KMS-11 (cell line): ENCODE results near the gene S100PBP.

Experiments
- H2AFZ ChIP-seq: fragments of 200-600 bp; sonication (generic); 2 replicates; pipeline ENCODE4 v1.6.1; 2016; ENCODE audit warnings: antibody characterized with exemption, mixed run types, low read depth
- H3K27ac ChIP-seq: fragments of 200-600 bp; sonication (generic); 2 replicates; pipeline ENCODE4 v1.6.1; 2016; ENCODE audit warnings: mild to moderate bottlenecking, mixed run types
- H3K27me3 ChIP-seq: fragments of 200-600 bp; sonication (generic); 2 replicates; pipeline ENCODE4 v1.6.1; 2017; ENCODE audit warnings: mild to moderate bottlenecking, low read depth, mixed run types, moderate library complexity; ENCODE audit not compliant: insufficient read depth
- H3K36me3 ChIP-seq: fragments of 200-600 bp; sonication (generic); 2 replicates; pipeline ENCODE4 v1.6.1; 2017; ENCODE audit warnings: mild to moderate bottlenecking, mixed run types; ENCODE audit not compliant: insufficient read depth
- H3K4me1 ChIP-seq: fragments of 200-600 bp; sonication (generic); 2 replicates; pipeline ENCODE4 v1.6.1; 2016; ENCODE audit warnings: mild to moderate bottlenecking, low read depth, mixed run types; ENCODE audit not compliant: poor library complexity, severe bottlenecking
- H3K4me2 ChIP-seq: fragments of 200-600 bp; sonication (generic); 2 replicates; pipeline ENCODE4 v1.7.0; 2016; ENCODE audit warnings: mild to moderate bottlenecking, mixed run types
- H3K4me3 ChIP-seq: fragments of 200-600 bp; sonication (generic); IDR thresholded peaks from 2 replicates; pipeline ENCODE4 v1.6.1; 2017; ENCODE audit warnings: low read depth, low read length, mixed read lengths; ENCODE audit not compliant: insufficient read depth
- H3K79me2 ChIP-seq: fragments of 200-600 bp; sonication (generic); 2 replicates; pipeline ENCODE4 v1.6.1; 2016; ENCODE audit warnings: low read depth, mixed run types; ENCODE audit not compliant: insufficient read depth
- H3K9ac ChIP-seq: fragments of 200-600 bp; sonication (generic); 2 replicates; pipeline ENCODE4 v1.6.1; 2016; ENCODE audit warnings: mild to moderate bottlenecking, mixed run types
- H4K20me1 ChIP-seq: fragments of 200-600 bp; sonication (generic); 2 replicates; pipeline ENCODE4 v1.6.1; 2016; ENCODE audit warnings: mild to moderate bottlenecking, mixed run types; ENCODE audit not compliant: insufficient read depth
- TF ChIP-seq, protein P1 (sequence below): fragments of 200-600 bp; sonication (generic); conservative IDR thresholded peaks from 2 replicates; pipeline ENCODE4 v1.6.1; 2017; ENCODE audit warnings: low read depth, mild to moderate bottlenecking, antibody characterized with exemption, low read length, moderate library complexity, mixed read lengths

Gene S100PBP

DNA sequence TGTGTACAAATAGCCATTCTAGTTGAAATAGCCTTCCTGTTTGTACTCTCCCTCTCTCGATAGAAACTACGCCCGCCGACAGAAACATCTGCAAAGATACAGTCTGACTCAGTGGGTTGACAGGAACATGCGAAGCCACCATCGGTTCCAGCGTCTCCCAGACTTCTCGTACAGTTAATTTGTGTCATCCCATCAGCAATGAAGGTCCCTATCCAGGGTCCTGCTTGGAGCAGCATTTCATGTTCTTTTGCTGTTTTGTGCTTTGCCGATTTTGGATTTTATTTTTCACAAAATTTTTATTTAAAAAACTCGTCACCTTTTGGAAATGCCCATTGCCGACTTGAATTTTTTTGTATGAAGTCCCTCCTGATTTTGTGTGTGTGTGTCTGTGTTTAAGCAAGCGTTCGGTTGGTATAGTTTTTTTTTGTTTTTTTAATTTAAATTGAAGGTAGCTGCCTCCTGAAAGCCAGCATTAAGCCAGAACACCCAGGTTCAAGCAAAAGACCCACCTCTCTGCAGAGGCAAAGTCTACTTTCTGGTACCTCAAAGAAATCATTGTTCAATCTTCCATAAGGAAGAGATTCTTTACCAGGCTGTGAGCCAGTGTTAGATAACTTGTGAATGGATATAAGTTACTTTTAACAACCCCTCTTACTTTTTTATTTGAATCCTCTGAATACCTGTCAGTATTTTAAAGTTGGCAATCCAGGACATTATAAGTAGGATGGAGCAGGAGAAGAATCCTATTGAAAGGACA lies 38.6 kb downstream of the S100PBP start:
- H3K36me3 ChIP-seq = no peaks in the 10 kb centered on the region

GRCh38 chr1:32858136-32858535 lies 40.7 kb downstream of the S100PBP start:
- Histone ChIP-seq H3K4me1 (no peaks in the 10 kb centered on the region), H3K9ac (no peak overlapping the region), H3K4me2 (no peak overlapping the region), H3K27ac (no peak overlapping the region), H4K20me1 (no peaks in the 10 kb centered on the region), H3K27me3 (no peaks in the 10 kb centered on the region), H3K79me2 (no peaks in the 10 kb centered on the region), H2AFZ (no peak overlapping the region), H3K4me3 (no peak overlapping the region), H3K36me3 (no peaks in the 10 kb centered on the region)
- TF ChIP-seq, protein P1, sequence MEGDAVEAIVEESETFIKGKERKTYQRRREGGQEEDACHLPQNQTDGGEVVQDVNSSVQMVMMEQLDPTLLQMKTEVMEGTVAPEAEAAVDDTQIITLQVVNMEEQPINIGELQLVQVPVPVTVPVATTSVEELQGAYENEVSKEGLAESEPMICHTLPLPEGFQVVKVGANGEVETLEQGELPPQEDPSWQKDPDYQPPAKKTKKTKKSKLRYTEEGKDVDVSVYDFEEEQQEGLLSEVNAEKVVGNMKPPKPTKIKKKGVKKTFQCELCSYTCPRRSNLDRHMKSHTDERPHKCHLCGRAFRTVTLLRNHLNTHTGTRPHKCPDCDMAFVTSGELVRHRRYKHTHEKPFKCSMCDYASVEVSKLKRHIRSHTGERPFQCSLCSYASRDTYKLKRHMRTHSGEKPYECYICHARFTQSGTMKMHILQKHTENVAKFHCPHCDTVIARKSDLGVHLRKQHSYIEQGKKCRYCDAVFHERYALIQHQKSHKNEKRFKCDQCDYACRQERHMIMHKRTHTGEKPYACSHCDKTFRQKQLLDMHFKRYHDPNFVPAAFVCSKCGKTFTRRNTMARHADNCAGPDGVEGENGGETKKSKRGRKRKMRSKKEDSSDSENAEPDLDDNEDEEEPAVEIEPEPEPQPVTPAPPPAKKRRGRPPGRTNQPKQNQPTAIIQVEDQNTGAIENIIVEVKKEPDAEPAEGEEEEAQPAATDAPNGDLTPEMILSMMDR = no peak

More for the DNA sequence above, 38.6 kb downstream of the S100PBP start:
- no peak overlapping the region for H3K27ac ChIP-seq
- no peak overlapping the region for H3K4me2 ChIP-seq
- no peaks in the 10 kb centered on the region for H3K4me1 ChIP-seq
- TF ChIP-seq, protein P1 = no peak
- H4K20me1 ChIP-seq = no peaks in the 10 kb centered on the region
- no peaks in the 10 kb centered on the region for H3K27me3 ChIP-seq
- H3K9ac ChIP-seq = no peak overlapping the region
- no peak overlapping the region for H2AFZ ChIP-seq
- H3K4me3 ChIP-seq = no peak overlapping the region
- no peaks in the 10 kb centered on the region for H3K79me2 ChIP-seq

- Histone ChIP-seq H3K27ac (no peak overlapping the region), H3K4me3 (no peak overlapping the region), H3K36me3 (no peaks in the 10 kb centered on the region), H3K27me3 (no peaks in the 10 kb centered on the region), H3K4me1 (no peaks in the 10 kb centered on the region), H3K79me2 (no peaks in the 10 kb centered on the region), H3K9ac (no peak overlapping the region), H4K20me1 (no peaks in the 10 kb centered on the region), H2AFZ (no peak overlapping the region), H3K4me2 (no peak overlapping the region)
- TF ChIP-seq, protein P1 = no peak
Measured at GRCh38 chr1:32858791-32859190, 41.3 kb downstream of the S100PBP start.

DNA sequence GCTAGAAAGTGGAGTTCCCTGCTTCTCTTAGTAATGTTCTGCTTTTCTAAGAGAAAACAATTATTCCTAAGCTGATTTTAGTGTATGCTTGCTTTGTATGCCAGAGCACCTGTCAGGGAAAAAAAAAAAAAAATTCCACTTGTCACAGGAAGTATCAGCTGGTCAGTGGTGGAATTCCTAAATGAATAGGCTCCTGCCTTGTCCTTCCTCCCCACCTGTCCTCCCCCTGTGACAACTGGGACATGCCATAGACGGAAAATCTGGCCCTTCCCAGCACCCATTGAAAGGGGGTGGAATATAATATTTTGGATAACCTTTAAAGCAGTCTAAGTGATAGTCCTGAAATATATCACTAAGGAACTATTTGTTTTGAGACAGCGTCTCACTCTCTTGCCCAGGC lies 42.5 kb downstream of the S100PBP start:
- Histone ChIP-seq H2AFZ (no peak overlapping the region), H4K20me1 (no peaks in the 10 kb centered on the region), H3K4me3 (no peak overlapping the region), H3K27me3 (no peaks in the 10 kb centered on the region), H3K36me3 (no peaks in the 10 kb centered on the region), H3K4me1 (no peaks in the 10 kb centered on the region), H3K9ac (no peak overlapping the region), H3K79me2 (no peaks in the 10 kb centered on the region), H3K27ac (no peak overlapping the region), H3K4me2 (no peak overlapping the region)
- TF ChIP-seq, protein P1 = no peak
